Upper lobe of left lung (tissue), 4 donors: Measurements from ENCODE around the gene CARD16.

Source experiments
- EP300 ChIP-seq, 4 donors: sonication (generic); formaldehyde crosslinking; IDR thresholded peaks; one replicate each; pipeline ENCODE4 v1.5.1; 2017; ENCODE audit warnings: antibody characterized with exemption in 4 of 4, control low read depth in 2 of 4
- POLR2A ChIP-seq, 4 donors: fragments of 450-650 bp; IDR thresholded peaks; one replicate each; pipeline ENCODE4 v1.5.1; 2016 to 2017; ENCODE audit warnings: antibody characterized with exemption in 4 of 4, mild to moderate bottlenecking in 2 of 4
- POLR2AphosphoS5 ChIP-seq, 2 donors: sonication (generic); formaldehyde crosslinking; IDR thresholded peaks; one replicate each; pipeline ENCODE4 v1.5.1; 2017; ENCODE audit warnings: antibody characterized with exemption in 2 of 2
- TF ChIP-seq, protein P1 (sequence below), 6 experiments: fragments of 450-650 bp in 4 of 6; fragments of 200-600 bp in 2 of 6; sonication (generic) in 2 of 6; IDR thresholded peaks; one replicate each; pipeline ENCODE4 v1.5.1; 2016 to 2019; ENCODE audit warnings: antibody characterized with exemption in 6 of 6

DNA sequence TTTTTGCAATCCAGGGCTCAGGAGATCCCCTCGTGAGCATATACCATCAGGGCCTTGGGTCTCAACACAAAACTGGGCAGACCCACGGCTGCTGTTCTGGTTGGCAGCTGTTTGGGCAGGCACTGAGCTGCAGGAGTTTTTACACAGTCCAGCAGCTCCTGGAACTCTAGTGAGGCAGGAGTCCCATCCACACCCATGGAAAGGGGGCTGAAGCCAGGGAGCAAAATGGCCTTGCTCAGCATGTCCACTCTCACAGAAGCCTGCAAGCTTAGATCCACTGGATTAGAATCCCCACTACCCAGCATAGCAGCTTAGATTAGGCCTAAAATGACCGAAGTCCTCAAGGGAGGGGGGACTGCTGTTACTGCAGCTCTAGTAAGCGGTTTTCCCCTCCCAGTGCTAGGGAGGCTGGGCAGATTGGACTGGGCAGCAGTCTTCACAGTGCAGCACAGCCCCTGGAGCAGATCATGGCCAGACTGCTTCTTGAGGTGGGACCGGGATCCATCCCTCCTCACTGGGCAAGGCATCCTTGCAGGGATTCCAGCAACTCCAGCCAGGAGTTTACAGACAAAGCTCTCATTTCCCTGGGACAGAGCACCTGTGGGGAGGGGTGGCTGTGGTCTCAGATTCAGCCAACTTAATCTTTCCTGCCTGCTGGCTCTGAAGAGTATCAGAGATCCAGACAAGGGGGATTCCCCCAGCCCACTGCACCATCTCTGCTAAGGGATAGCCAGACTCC lies 36.4 kb upstream of the CARD16 start:
- TF ChIP-seq, protein P1, sequence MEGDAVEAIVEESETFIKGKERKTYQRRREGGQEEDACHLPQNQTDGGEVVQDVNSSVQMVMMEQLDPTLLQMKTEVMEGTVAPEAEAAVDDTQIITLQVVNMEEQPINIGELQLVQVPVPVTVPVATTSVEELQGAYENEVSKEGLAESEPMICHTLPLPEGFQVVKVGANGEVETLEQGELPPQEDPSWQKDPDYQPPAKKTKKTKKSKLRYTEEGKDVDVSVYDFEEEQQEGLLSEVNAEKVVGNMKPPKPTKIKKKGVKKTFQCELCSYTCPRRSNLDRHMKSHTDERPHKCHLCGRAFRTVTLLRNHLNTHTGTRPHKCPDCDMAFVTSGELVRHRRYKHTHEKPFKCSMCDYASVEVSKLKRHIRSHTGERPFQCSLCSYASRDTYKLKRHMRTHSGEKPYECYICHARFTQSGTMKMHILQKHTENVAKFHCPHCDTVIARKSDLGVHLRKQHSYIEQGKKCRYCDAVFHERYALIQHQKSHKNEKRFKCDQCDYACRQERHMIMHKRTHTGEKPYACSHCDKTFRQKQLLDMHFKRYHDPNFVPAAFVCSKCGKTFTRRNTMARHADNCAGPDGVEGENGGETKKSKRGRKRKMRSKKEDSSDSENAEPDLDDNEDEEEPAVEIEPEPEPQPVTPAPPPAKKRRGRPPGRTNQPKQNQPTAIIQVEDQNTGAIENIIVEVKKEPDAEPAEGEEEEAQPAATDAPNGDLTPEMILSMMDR (IDR thresholded peaks at IDR 0.05), result no peak
- no peak for TF ChIP-seq POLR2AphosphoS5 (IDR thresholded peaks at IDR 0.05)
- no peak for TF ChIP-seq POLR2A (IDR thresholded peaks at IDR 0.05)
- no peak for TF ChIP-seq EP300 (IDR thresholded peaks at IDR 0.05)
